Effector memory CD4-positive, alpha-beta T cell (primary cell): ENCODE measurements around the gene KIF19.

ENCODE experiments used
- DNase-seq, 3 donors: peaks; one replicate each; pipeline ENCODE4 v3.0.0-alpha.2; 2020
- H3K27ac ChIP-seq: 2 replicates; pipeline ENCODE4 v1.7.0; 2013; ENCODE audit warnings: mild to moderate bottlenecking, low read length, moderate library complexity; ENCODE audit not compliant: insufficient read depth, poor library complexity, severe bottlenecking
- H3K27me3 ChIP-seq: replicated peaks from 2 replicates; pipeline ENCODE4 v1.7.0; 2013; ENCODE audit warnings: mild to moderate bottlenecking, low read length; ENCODE audit not compliant: insufficient read depth, control insufficient read depth, poor library complexity, severe bottlenecking
- H3K36me3 ChIP-seq: 2 replicates; pipeline ENCODE4 v1.7.0; 2013; ENCODE audit warnings: mild to moderate bottlenecking, low read length, moderate library complexity; ENCODE audit not compliant: control insufficient read depth, insufficient read depth
- H3K4me1 ChIP-seq: 2 replicates; pipeline ENCODE4 v1.7.0; 2013; ENCODE audit warnings: low read length, mild to moderate bottlenecking; ENCODE audit not compliant: control insufficient read depth, insufficient read depth, poor library complexity, severe bottlenecking
- H3K4me3 ChIP-seq: 2 replicates; pipeline ENCODE4 v1.7.0; 2013; ENCODE audit warnings: low read length, low read depth, mild to moderate bottlenecking; ENCODE audit not compliant: insufficient read depth, poor library complexity, severe bottlenecking
- H3K9me3 ChIP-seq: 2 replicates; pipeline ENCODE4 v1.7.0; 2013; ENCODE audit warnings: mild to moderate bottlenecking, low read length, moderate library complexity; ENCODE audit not compliant: control insufficient read depth

KIF19 gene

DNA sequence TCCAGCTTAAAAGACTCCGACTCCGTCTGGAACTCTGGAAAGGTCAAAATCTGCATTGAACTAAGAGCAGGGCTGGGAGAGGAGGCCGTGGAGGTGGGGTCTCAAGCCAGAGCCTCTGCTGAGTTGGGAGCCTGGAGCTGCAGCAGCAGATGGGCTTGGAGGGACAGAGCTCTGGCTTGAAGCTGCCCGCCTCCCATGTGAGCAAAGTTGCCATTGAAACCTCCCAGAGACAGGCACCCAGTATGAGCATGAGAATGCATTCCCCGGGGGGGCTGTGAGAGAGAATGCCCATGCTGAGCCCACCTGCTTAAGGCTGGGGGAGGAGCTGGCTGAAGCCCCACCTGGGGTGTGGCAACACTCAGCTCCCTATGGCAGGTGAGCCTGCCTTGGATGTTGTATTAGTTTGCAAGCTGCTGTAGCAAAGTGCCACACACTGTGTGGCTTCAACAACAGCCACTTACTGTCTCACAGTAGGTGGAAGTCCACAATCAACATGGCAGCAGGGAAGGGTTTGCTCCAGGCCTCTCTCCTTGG, 9.6 kb downstream of the KIF19 start:
- no peaks in the 10 kb centered on the region for H3K4me1 ChIP-seq
- no peaks in the 10 kb centered on the region for H3K9me3 ChIP-seq
- no peak for DNase-seq
- no peaks in the 10 kb centered on the region for H3K27me3 ChIP-seq
- H3K36me3 ChIP-seq, result no peaks in the 10 kb centered on the region
- no peak overlapping the region for H3K27ac ChIP-seq
- H3K4me3 ChIP-seq, result no peak overlapping the region

GRCh38 chr17:74336307-74336706, 10.3 kb downstream of the KIF19 start:
- no peaks in the 10 kb centered on the region for H3K4me1 ChIP-seq
- H3K27me3 ChIP-seq, result no peaks in the 10 kb centered on the region
- no peak for DNase-seq
- no peak overlapping the region for H3K4me3 ChIP-seq
- no peaks in the 10 kb centered on the region for H3K36me3 ChIP-seq
- H3K27ac ChIP-seq, result no peak overlapping the region
- no peaks in the 10 kb centered on the region for H3K9me3 ChIP-seq

- H3K36me3 ChIP-seq, result no peaks in the 10 kb centered on the region
- H3K4me1 ChIP-seq, result no peaks in the 10 kb centered on the region
- no peak overlapping the region for H3K4me3 ChIP-seq
- no peak overlapping the region for H3K27ac ChIP-seq
- no peak for DNase-seq
- no peaks in the 10 kb centered on the region for H3K9me3 ChIP-seq
- H3K27me3 ChIP-seq, result no peaks in the 10 kb centered on the region
Measured at GRCh38 chr17:74337834-74338500, 11.9 kb downstream of the KIF19 start.

GRCh38 chr17:74339537-74340195, 13.6 kb downstream of the KIF19 start:
- Histone ChIP-seq H3K4me3 (no peak overlapping the region), H3K4me1 (no peaks in the 10 kb centered on the region), H3K36me3 (no peaks in the 10 kb centered on the region), H3K9me3 (no peaks in the 10 kb centered on the region), H3K27me3 (no peaks in the 10 kb centered on the region), H3K27ac (no peak overlapping the region)
- no peak for DNase-seq

DNA sequence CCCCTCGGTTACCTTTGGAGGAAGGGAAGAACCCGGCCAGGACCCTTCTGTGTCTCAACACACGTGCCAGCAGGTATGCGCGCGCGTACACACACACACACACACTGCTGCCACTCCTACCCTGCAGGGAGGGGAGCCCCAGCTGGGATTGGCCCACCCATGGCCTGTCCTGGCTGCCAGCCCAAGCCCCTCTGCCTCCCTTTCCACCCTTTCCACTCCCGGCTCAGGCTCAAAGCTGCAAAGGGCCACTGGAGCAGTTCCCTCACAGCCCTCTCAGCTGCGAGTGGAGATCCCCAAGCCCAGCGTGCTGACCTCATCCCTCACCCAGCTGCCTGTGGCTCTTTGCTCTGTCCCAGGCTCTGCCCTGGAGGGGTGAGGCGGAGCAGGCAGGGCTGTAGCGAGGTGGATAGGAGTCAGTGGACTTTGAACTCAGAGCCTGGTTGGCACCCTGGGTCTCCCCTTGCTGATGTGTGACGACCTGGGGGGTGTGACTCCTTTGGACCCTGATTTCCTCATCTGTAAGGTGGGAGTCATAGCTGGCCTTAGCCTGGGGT, 14.5 kb downstream of the KIF19 start:
- Histone ChIP-seq H3K9me3 (no peaks in the 10 kb centered on the region), H3K4me1 (no peaks in the 10 kb centered on the region), H3K27me3 (no peaks in the 10 kb centered on the region), H3K27ac (no peak overlapping the region), H3K4me3 (no peak overlapping the region), H3K36me3 (no peaks in the 10 kb centered on the region)
- DNase-seq, result no peak

GRCh38 chr17:74342224-74342623, 16.2 kb downstream of the KIF19 start:
- DNase-seq, result no peak
- no peaks in the 10 kb centered on the region for H3K27me3 ChIP-seq
- no peaks in the 10 kb centered on the region for H3K36me3 ChIP-seq

DNA sequence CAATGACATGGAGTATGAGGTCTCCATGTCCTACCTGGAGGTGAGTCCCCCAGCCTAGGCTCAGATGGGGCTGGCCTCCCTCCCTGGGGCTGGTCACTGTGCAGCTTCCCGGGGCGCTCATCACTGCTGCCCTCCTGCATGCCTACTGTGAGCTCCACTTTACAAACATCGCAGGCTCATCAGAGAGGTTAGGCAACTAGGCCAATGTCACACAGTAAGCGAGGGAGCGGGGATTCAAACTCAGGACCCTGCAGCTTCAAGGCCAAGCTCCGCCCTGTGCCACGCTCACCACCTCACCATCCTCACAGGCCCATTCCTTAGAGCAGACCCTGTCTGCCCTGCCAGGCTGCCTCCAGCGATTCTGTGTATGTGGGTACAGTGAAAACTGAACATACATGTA, 17.1 kb downstream of the KIF19 start:
- Histone ChIP-seq H3K4me1 (no peaks in the 10 kb centered on the region), H3K9me3 (no peaks in the 10 kb centered on the region), H3K4me3 (no peak overlapping the region), H3K27me3 (no peaks in the 10 kb centered on the region), H3K27ac (no peak overlapping the region), H3K36me3 (no peaks in the 10 kb centered on the region)
- DNase-seq, result no peak

More at GRCh38 chr17:74342224-74342623, 16.2 kb downstream of the KIF19 start:
- Histone ChIP-seq H3K27ac (no peak overlapping the region), H3K4me1 (no peaks in the 10 kb centered on the region), H3K9me3 (no peaks in the 10 kb centered on the region), H3K4me3 (no peak overlapping the region)

DNA sequence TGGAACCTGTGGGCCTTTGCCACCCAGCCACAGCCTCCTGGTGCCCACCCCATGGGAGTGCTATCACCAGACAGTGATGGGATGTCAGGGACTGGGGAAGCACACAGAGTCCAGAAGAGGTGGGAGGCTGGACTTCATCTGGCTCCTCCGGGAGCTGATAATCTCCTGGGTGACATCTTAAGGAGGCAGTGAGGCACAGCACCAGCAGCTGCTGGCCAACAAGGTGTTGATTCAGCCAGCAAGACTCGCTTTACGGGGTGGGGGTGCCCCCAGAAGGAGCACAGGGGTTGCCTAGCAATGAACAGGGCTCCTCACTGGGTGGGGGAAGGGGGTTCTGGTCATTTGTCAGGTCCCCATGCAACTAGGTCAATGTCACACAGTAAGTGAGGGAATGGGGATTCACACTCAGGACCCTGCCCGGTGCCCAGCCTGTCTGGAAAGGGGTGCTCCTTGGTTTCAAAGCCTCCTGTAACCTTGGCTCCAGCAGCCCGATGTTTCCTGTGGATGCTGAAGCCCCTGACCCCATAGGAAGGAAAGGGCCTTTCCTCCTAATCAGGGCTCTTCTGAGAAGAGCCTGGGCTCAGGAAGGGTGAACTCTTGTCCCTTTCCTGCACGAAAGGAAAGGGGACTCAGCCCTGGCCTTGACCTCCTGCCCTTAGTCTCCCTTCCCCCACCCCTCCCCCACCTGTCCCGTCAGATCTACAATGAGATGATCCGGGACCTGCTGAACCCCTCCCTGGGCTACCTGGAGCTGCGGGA, 17.7 kb downstream of the KIF19 start:
- no peaks in the 10 kb centered on the region for H3K36me3 ChIP-seq

DNA sequence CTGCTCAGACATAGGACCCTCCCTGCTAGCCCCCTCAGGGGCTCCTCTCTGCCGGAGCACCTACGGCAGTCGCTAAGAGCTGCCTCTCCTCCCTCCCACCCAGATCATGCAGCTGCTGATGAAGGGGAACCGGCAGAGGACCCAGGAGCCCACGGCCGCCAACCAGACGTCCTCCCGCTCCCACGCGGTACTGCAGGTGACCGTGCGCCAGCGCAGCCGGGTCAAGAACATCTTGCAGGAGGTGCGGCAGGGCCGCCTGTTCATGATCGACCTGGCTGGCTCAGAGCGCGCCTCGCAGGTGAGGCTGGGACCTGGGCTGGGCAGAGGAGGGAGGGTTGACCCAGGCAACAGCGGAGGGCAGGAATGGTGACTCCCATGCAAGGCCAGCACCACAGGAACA, 18.6 kb downstream of the KIF19 start:
- Histone ChIP-seq H3K36me3 (no peaks in the 10 kb centered on the region), H3K4me1 (no peaks in the 10 kb centered on the region), H3K27ac (no peak overlapping the region), H3K9me3 (no peaks in the 10 kb centered on the region), H3K4me3 (no peak overlapping the region), H3K27me3 (no peaks in the 10 kb centered on the region)
- no peak for DNase-seq

More for the DNA sequence above, 17.7 kb downstream of the KIF19 start:
- Histone ChIP-seq H3K27me3 (no peaks in the 10 kb centered on the region), H3K4me1 (no peaks in the 10 kb centered on the region), H3K27ac (no peak overlapping the region), H3K9me3 (no peaks in the 10 kb centered on the region), H3K4me3 (no peak overlapping the region)
- no peak for DNase-seq
